ENCODE results near the gene OGFOD2.

DNA sequence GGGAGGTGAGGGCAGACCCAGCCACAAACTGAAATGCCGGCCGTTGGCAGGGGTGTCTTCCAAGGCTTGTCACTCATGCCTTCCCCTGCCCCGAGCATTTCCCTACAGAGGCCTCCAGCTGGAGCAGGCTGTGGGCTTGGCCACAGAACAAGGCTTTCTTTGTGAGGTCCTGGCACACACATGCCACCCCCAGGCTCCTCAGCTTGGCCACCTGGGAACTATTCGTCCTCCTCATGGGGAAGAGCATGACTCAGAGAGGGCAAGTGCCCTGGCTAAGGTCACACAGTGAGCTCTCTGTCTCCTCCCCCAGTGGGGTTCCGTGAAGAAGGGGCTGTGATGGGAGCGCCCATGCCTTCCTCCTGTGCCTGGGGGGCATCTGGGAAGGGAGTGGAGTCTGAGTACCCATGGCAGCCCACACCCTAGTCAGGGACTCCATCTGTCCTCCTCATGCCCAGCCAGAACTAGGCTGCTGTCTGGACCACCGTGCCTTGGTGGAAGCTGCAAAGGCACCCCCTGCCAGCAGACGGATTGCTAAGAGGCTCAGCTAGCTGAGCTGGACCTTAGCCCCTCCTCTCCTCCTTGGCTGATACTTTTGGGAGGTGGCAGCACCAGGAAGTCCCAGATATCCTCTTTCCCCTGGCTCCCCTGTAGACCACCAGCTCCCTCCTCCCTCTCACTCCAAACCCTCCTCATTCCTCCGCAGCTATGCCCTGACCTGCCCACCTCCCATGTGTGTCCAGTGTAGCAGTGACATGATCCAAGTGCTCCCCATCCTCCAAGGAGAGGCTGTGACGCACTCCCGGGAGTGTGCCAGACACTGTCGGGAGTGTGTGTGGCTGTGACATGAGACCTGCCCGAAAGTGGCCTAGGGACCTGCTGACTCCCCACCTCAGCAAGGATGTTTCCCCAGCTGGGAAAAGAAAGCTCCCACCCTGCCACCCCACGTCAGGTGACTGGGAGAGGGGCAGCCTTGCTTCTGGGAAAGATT lies 30.1 kb upstream of the OGFOD2 start:
- TF ChIP-seq, protein P1, sequence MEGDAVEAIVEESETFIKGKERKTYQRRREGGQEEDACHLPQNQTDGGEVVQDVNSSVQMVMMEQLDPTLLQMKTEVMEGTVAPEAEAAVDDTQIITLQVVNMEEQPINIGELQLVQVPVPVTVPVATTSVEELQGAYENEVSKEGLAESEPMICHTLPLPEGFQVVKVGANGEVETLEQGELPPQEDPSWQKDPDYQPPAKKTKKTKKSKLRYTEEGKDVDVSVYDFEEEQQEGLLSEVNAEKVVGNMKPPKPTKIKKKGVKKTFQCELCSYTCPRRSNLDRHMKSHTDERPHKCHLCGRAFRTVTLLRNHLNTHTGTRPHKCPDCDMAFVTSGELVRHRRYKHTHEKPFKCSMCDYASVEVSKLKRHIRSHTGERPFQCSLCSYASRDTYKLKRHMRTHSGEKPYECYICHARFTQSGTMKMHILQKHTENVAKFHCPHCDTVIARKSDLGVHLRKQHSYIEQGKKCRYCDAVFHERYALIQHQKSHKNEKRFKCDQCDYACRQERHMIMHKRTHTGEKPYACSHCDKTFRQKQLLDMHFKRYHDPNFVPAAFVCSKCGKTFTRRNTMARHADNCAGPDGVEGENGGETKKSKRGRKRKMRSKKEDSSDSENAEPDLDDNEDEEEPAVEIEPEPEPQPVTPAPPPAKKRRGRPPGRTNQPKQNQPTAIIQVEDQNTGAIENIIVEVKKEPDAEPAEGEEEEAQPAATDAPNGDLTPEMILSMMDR (IDR thresholded peaks at IDR 0.05; ENCODE audit: low read length) = no peak
- no peak for TF ChIP-seq EZH2 (optimal IDR thresholded peaks at IDR 0.05; ENCODE audit: low read depth, low read length)

Data from MM.1S (cell line).